GM19238 (cell line): Measurements from ENCODE around the gene TCFL5.

Source experiments
- DNase-seq: peaks from one replicate; pipeline ENCODE4 v3.0.0; 2011; ENCODE audit warnings: low spot score; ENCODE audit not compliant: insufficient read length

TCFL5 gene

GRCh38 chr20:62835931-62836861, 25.4 kb downstream of the TCFL5 start:
- no peak for DNase-seq

GRCh38 chr20:62834967-62835730, 26.5 kb downstream of the TCFL5 start:
- no peak for DNase-seq

- DNase-seq, result no peak
These were observed 28.7 kb downstream of the TCFL5 start for GRCh38 chr20:62832951-62833391.

GRCh38 chr20:62832212-62832922, 29.3 kb downstream of the TCFL5 start:
- no peak for DNase-seq

- no peak for DNase-seq
These were observed 29.8 kb downstream of the TCFL5 start for GRCh38 chr20:62831854-62832211.

GRCh38 chr20:62831361-62831788, 30.2 kb downstream of the TCFL5 start:
- no peak for DNase-seq

- no peak for DNase-seq
These were observed 30.8 kb downstream of the TCFL5 start for GRCh38 chr20:62830821-62831220.

GRCh38 chr20:62830251-62830650, 31.4 kb downstream of the TCFL5 start:
- DNase-seq, result no peak

GRCh38 chr20:62829231-62830230, 32.1 kb downstream of the TCFL5 start:
- no peak for DNase-seq

- DNase-seq, result no peak
These were observed 33.0 kb downstream of the TCFL5 start for GRCh38 chr20:62828511-62829230.

GRCh38 chr20:62828051-62828450, 33.6 kb downstream of the TCFL5 start:
- no peak for DNase-seq

- no peak for DNase-seq
These were observed 34.1 kb downstream of the TCFL5 start for GRCh38 chr20:62827311-62828038.

GRCh38 chr20:62826646-62827310, 34.8 kb downstream of the TCFL5 start:
- no peak for DNase-seq

GRCh38 chr20:62825986-62826645, 35.5 kb downstream of the TCFL5 start:
- DNase-seq, result no peak

- DNase-seq, result no peak
These were observed 36.2 kb downstream of the TCFL5 start for GRCh38 chr20:62825333-62825985.

- peak; percentile 84 for DNase-seq
These were observed 36.9 kb downstream of the TCFL5 start for GRCh38 chr20:62824476-62825332.
